Breast epithelium (tissue), 4 donors: Measurements from ENCODE around the gene RHOJ. TPM values are rescaled to one million over a fixed set of nuclear protein-coding genes. Genes with fewer than 3 reads are reported as not detected.

Experiments
- DNase-seq, 2 donors: peaks; one replicate each; pipeline ENCODE4 v3.0.0-alpha.2; 2019; ENCODE audit warnings: low spot score in 2 of 2
- H3K27ac ChIP-seq, 2 donors: fragments of 200-600 bp; sonication (generic) in 1 of 2; one replicate each; pipeline ENCODE4 v1.5.1; 2016 to 2019; ENCODE audit warnings: mild to moderate bottlenecking in 1 of 2
- H3K27me3 ChIP-seq, 2 donors: fragments of 200-600 bp; sonication (generic) in 1 of 2; one replicate each; pipeline versions ENCODE4 v1.5.1 to v1.6.0; 2017 to 2019; ENCODE audit warnings: control low read depth in 1 of 2, mild to moderate bottlenecking in 1 of 2
- H3K36me3 ChIP-seq: fragments of 200-600 bp; one replicate; pipeline ENCODE4 v1.5.1; 2019
- H3K4me1 ChIP-seq, 2 donors: fragments of 200-600 bp; sonication (generic); one replicate each; pipeline ENCODE4 v1.5.1; 2016 to 2019; ENCODE audit warnings: control low read depth in 1 of 2
- H3K4me3 ChIP-seq, 3 donors: fragments of 200-600 bp; sonication (generic); 1 replicate in 2 of 3; 2 replicates in 1 of 3; pipeline ENCODE4 v1.5.1; 2016 to 2019; ENCODE audit warnings: mild to moderate bottlenecking in 3 of 3, moderate library complexity in 2 of 3
- H3K9me3 ChIP-seq, 2 donors: fragments of 200-600 bp; sonication (generic) in 1 of 2; one replicate each; pipeline ENCODE4 v1.5.1; 2016 to 2019; ENCODE audit warnings: control low read depth in 1 of 2
- POLR2A ChIP-seq: fragments of 450-650 bp; IDR thresholded peaks from one replicate; pipeline ENCODE4 v1.6.1; 2016; ENCODE audit warnings: antibody characterized with exemption, mild to moderate bottlenecking, moderate library complexity
- POLR2AphosphoS5 ChIP-seq, 3 donors: sonication (generic); formaldehyde crosslinking; IDR thresholded peaks; one replicate each; pipeline ENCODE4 v1.6.1; 2017; ENCODE audit warnings: antibody characterized with exemption in 3 of 3
- intact Hi-C: fragments of 100-400 bp; cut with DNase I; formaldehyde crosslinking; loops from one replicate; pipeline ENCODE4 v1.15.1; 2023; ENCODE audit warnings: low total_unique reads
- total RNA-seq, 3 donors: library from RNA; depleted of rRNA; stranded (reverse); fragments of >200 nt; gene quantifications; one replicate each; pipeline ENCODE4 v1.1.0, GENCODE V29; 2016
- TF ChIP-seq, protein P1 (sequence below), 3 donors: fragments of 450-650 bp; IDR thresholded peaks; one replicate each; pipeline ENCODE4 v1.5.1; 2016 to 2017; ENCODE audit warnings: antibody characterized with exemption in 3 of 3, mild to moderate bottlenecking in 3 of 3, moderate library complexity in 3 of 3

The RHOJ gene
- total RNA-seq, 3 donors from 2014 or later = 2.4 to 12.5 (median 11.4) TPM

DNA sequence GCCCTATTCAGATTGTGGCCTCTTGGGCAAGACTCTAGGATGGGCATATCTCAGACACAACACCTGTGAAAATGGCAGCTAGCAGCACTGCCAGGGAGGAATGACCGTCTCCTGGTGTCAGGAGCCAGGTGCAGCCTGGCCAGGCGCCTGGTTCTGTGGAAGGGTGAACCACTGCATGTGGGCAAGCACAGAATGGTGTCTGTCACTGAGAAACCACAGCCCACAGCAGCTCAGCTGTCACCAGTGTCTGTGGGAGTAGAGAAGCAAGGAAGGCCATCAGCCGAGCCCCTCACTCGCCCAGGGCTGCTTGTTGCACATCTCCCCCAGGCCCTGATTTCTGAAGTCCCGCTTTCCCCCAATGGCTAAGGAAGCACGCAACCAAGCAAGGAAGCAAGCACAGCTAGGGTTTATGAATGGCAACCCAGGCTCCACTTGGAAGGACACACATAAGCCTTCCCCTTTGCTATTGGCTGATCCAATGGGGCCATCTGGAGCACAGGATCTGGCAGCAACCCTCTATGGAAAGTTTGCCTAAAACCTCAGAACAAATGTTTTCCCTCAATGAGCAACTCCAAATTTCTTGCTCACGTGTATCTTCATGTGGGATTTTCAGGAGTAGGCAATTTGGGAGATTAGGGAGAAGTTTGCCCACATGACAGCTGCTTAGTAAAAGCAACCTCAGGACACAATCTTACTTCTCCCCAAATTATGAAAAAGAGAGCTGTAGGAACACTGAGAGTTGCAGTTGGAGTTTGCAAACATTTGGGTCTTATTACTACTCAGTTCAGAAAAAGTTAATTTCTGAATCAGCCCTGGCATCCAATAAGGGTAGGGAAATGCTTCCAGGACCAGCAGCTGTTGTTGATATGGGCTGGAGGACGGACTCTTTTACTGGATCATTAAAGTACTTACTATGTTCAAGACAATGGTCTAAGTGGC lies 69.7 kb downstream of the RHOJ start:
- no peaks in the 10 kb centered on the region for H3K9me3 ChIP-seq
- H3K4me1 ChIP-seq = no peaks in the 10 kb centered on the region
- peak in 1 of 2 donors; percentile 26 for DNase-seq
- H3K27ac ChIP-seq = peak overlapping the region; percentile 52 to 76
- H3K4me3 ChIP-seq = no peak overlapping the region
- no peaks in the 10 kb centered on the region for H3K36me3 ChIP-seq
- TF ChIP-seq, protein P1, sequence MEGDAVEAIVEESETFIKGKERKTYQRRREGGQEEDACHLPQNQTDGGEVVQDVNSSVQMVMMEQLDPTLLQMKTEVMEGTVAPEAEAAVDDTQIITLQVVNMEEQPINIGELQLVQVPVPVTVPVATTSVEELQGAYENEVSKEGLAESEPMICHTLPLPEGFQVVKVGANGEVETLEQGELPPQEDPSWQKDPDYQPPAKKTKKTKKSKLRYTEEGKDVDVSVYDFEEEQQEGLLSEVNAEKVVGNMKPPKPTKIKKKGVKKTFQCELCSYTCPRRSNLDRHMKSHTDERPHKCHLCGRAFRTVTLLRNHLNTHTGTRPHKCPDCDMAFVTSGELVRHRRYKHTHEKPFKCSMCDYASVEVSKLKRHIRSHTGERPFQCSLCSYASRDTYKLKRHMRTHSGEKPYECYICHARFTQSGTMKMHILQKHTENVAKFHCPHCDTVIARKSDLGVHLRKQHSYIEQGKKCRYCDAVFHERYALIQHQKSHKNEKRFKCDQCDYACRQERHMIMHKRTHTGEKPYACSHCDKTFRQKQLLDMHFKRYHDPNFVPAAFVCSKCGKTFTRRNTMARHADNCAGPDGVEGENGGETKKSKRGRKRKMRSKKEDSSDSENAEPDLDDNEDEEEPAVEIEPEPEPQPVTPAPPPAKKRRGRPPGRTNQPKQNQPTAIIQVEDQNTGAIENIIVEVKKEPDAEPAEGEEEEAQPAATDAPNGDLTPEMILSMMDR (IDR thresholded peaks at IDR 0.05) = no peak
- TF ChIP-seq POLR2A (no peak), POLR2AphosphoS5 (IDR thresholded peaks at IDR 0.05) (no peak)
- no peaks in the 10 kb centered on the region for H3K27me3 ChIP-seq
- intact Hi-C loops = no loop called here

DNA sequence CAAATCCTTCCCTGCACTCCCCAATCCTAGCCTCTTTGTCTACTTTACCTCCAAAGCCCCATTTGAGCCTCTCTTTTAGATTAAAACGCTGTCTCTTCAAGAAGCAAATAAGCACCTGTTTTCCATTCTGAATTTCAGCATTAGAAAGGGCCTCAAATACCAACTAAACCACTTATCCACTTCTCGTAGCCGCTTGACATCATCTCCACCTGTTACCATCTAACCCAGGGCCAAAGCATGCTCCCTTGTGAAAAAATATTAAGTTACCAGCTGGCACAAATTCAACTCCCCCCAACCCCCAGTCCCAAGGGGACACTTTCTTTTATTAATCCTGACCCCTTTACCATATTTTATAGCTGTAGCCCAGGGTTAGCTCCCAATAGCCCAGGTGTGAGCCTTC lies 71.4 kb downstream of the RHOJ start:
- intact Hi-C loops = loop anchor here (5.0 kb wide), 1 partner anchor 828 kb away; no protein-coding TSS in a partner anchor
- no peaks in the 10 kb centered on the region for H3K9me3 ChIP-seq
- no peak overlapping the region for H3K4me3 ChIP-seq
- H3K4me1 ChIP-seq = no peaks in the 10 kb centered on the region
- H3K36me3 ChIP-seq = no peaks in the 10 kb centered on the region
- no peak for DNase-seq
- TF ChIP-seq, protein P1 (IDR thresholded peaks at IDR 0.05) = no peak
- TF ChIP-seq POLR2A (no peak), POLR2AphosphoS5 (IDR thresholded peaks at IDR 0.05) (no peak)
- no peaks in the 10 kb centered on the region for H3K27me3 ChIP-seq
- no peak overlapping the region for H3K27ac ChIP-seq

DNA sequence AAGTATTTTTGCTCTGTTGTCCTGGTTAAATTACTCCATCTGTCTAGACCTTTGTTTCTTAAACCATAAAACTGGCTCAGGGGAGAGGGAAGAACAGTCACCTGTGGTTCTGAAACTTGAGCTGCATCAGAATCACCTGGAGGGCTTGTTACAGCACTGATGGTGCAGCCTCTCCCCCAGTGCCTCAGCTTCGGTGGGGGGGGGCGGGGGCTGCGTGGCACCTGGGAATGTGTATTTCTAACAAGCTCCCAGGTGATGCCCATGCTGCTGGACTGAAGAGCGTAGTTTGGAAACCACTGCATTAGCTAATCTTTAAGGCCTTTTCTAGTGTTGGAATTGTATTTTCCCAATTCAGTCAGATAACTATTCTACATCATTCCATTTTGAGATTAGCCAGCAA lies 71.8 kb downstream of the RHOJ start:
- H3K27ac ChIP-seq = peak overlapping the region in 1 of 2 donors; percentile 10
- no peak overlapping the region for H3K4me3 ChIP-seq
- no peak for TF ChIP-seq POLR2A
- no peak for TF ChIP-seq POLR2AphosphoS5 (IDR thresholded peaks at IDR 0.05)
- TF ChIP-seq, protein P1 (IDR thresholded peaks at IDR 0.05) = no peak
- intact Hi-C loops = loop anchor here (5.0 kb wide), 1 partner anchor 829 kb away; no protein-coding TSS in a partner anchor
- no peaks in the 10 kb centered on the region for H3K27me3 ChIP-seq
- no peaks in the 10 kb centered on the region for H3K9me3 ChIP-seq
- no peaks in the 10 kb centered on the region for H3K36me3 ChIP-seq
- no peaks in the 10 kb centered on the region for H3K4me1 ChIP-seq
- no peak for DNase-seq

DNA sequence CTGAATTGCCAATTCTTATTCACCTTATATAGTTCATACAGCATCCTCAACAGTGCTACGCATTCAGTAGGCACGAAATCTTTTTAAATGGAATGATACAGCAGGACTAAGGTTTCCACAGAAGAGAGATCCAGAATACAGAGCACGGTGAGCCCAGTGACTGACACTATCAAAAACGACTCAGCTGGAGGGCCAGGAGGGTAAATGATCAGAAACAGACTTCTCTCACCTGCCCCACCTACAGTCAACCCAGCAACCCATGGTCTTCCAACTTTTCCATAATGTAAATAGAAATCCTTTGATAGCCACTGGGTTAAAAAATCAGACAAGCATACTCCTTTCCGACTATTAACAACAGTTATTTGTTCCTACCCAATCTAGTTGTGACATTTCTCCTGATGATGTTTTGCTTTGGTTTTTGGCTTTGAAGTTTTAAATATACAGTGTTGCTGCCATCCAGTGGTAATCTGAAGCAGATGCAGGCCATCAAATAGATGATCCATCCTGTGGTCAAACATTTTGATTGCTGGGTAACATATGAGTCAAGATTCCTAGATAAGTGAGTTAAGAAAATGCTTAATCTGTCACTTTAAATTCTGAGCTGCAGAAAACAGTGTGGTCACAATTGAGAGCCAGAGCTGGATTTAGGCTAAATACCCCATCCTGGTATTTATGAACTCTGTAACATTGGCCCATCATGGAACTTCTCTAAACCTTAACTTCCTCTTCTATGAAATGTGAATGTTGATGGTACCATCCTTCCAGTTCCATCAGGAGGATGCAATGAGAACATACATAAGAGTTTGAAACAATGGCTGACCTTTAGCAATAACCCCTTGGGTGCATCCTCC lies 72.5 kb downstream of the RHOJ start:
- Histone ChIP-seq H3K4me1 (no peaks in the 10 kb centered on the region), H3K9me3 (no peaks in the 10 kb centered on the region), H3K27ac (peak overlapping the region in 1 of 2 donors; percentile 10), H3K4me3 (no peak overlapping the region), H3K36me3 (no peaks in the 10 kb centered on the region), H3K27me3 (no peaks in the 10 kb centered on the region)
- intact Hi-C loops = loop anchor here (5.0 kb wide), 1 partner anchor 829 kb away; no protein-coding TSS in a partner anchor
- TF ChIP-seq POLR2AphosphoS5 (IDR thresholded peaks at IDR 0.05) = no peak
- TF ChIP-seq, protein P1 (IDR thresholded peaks at IDR 0.05) = peak; percentile 75 to 87 (median 83)
- DNase-seq = no peak
